Endothelial cell of umbilical vein (primary cell): ENCODE results near the gene ABR. TPM values are rescaled to one million over a fixed set of nuclear protein-coding genes. Genes with fewer than 3 reads are reported as not detected.

Experiments
- BruUV-seq: library from RNA; stranded (reverse); fragments of 400-500 nt; replicated peaks from 2 replicates; lab custom pipeline; 2021; lab: Mats Ljungman, UMichigan
- CTCF ChIA-PET: fragments of 300-600, 350-600 bp; sonication (Branson Sonifier 250); formaldehyde crosslinking; loops from one replicate; lab custom pipeline; 2021; ENCODE audit warnings: antibody characterized with exemption, inconsistent platforms; lab: Charles Lee
- POLR2A ChIA-PET: fragments of 300-600, 350-600 bp; sonication (Branson Sonifier 250); formaldehyde crosslinking; loops from one replicate; lab custom pipeline; 2021; ENCODE audit warnings: antibody characterized with exemption, inconsistent platforms; lab: Charles Lee
- DNase-seq: peaks from one replicate; pipeline ENCODE4 v3.0.0-alpha.2; 2011; ENCODE audit warnings: low read depth, low spot score
- FAIRE-seq: peaks from 2 replicates; lab custom pipeline; 2011; peaks lifted over from hg19 to GRCh38; lab: Jason Lieb, UNC
- H2AFZ ChIP-seq: 2 replicates; pipeline ENCODE4 v1.6.0; 2012; ENCODE audit warnings: low read depth, low read length, control low read depth, inconsistent platforms
- H3K27ac ChIP-seq: 2 replicates; pipeline ENCODE4 v1.5.1; 2011; ENCODE audit warnings: low read depth, mild to moderate bottlenecking, control low read depth, low read length, moderate library complexity; ENCODE audit not compliant: insufficient read depth
- H3K27me3 ChIP-seq, 2 experiments: 2 replicates each; pipeline versions ENCODE4 v1.6.0 to v1.6.1; 2011; ENCODE audit warnings: low read length in 2 of 2, mixed read lengths in 1 of 2; ENCODE audit not compliant: control insufficient read depth in 2 of 2, insufficient read depth in 2 of 2
- H3K36me3 ChIP-seq, 2 experiments: 2 replicates in 1 of 2; 3 replicates in 1 of 2; pipeline ENCODE4 v1.5.1; 2011; ENCODE audit warnings: low read length in 2 of 2, mild to moderate bottlenecking in 1 of 2, moderate library complexity in 1 of 2; ENCODE audit not compliant: control insufficient read depth in 2 of 2, insufficient read depth in 2 of 2; ENCODE audit errors: extremely low read depth in 1 of 2
- H3K4me1 ChIP-seq: 3 replicates; pipeline ENCODE4 v1.5.1; 2011; ENCODE audit warnings: mild to moderate bottlenecking, low read length; ENCODE audit not compliant: control insufficient read depth, insufficient read depth; ENCODE audit errors: extremely low read depth
- H3K4me2 ChIP-seq: 2 replicates; pipeline ENCODE4 v1.6.1; 2011; ENCODE audit warnings: low read length, control low read depth, mixed read lengths; ENCODE audit not compliant: insufficient read depth
- H3K4me3 ChIP-seq, 3 experiments: fragments of 200-600 bp in 1 of 3; sonication (generic), shearing (Covaris generic) in 1 of 3; replicated peaks in 1 of 3; 2 replicates each; pipeline ENCODE4 v1.5.1; 2011 to 2016; ENCODE audit warnings: control low read depth in 3 of 3, low read length in 3 of 3, mild to moderate bottlenecking in 2 of 3, inconsistent platforms in 1 of 3, low read depth in 1 of 3, moderate library complexity in 1 of 3; ENCODE audit not compliant: insufficient read depth in 1 of 3
- H3K79me2 ChIP-seq: 2 replicates; pipeline ENCODE4 v1.6.0; 2012; ENCODE audit warnings: low read length, inconsistent platforms; ENCODE audit not compliant: control insufficient read depth, insufficient read depth
- H3K9ac ChIP-seq: replicated peaks from 2 replicates; pipeline ENCODE3; 2011; ENCODE audit warnings: low read length, control low read depth; ENCODE audit not compliant: insufficient read depth; ENCODE audit errors: extremely low read depth
- H3K9me1 ChIP-seq: replicated peaks from 3 replicates; pipeline ENCODE4 v1.6.0; 2011; ENCODE audit warnings: mild to moderate bottlenecking, low read length; ENCODE audit not compliant: control insufficient read depth, insufficient read depth; ENCODE audit errors: extremely low read depth
- H3K9me3 ChIP-seq: replicated peaks from 2 replicates; pipeline ENCODE4 v1.5.1; 2012; ENCODE audit warnings: low read length, inconsistent platforms; ENCODE audit not compliant: control insufficient read depth, insufficient read depth
- H4K20me1 ChIP-seq: replicated peaks from 2 replicates; pipeline ENCODE3; 2011; ENCODE audit warnings: mild to moderate bottlenecking, low read length; ENCODE audit not compliant: control insufficient read depth, insufficient read depth; ENCODE audit errors: extremely low read depth
- CTCF ChIP-seq, 2 donors: IDR thresholded peaks; 1 replicate in 1 of 2; 2 replicates in 1 of 2; pipeline ENCODE4 v1.5.1; 2011; ENCODE audit warnings: low read length in 2 of 2, mild to moderate bottlenecking in 2 of 2, moderate library complexity in 2 of 2, control low read depth in 1 of 2, inconsistent platforms in 1 of 2, low read depth in 1 of 2; ENCODE audit not compliant: insufficient read depth in 1 of 2; ENCODE audit errors: extremely low read depth in 1 of 2
- EZH2 ChIP-seq: IDR thresholded peaks from 2 replicates; pipeline ENCODE4 v1.6.1; 2012; ENCODE audit warnings: borderline replicate concordance, low read depth, mild to moderate bottlenecking, moderate library complexity, low read length, inconsistent platforms; ENCODE audit not compliant: severe bottlenecking
- FOS ChIP-seq: IDR thresholded peaks from 2 replicates; pipeline ENCODE4 v1.6.1; 2011; ENCODE audit warnings: mild to moderate bottlenecking, low read length, moderate library complexity, borderline replicate concordance; ENCODE audit not compliant: insufficient read depth
- GATA2 ChIP-seq: IDR thresholded peaks from 2 replicates; pipeline ENCODE4 v1.7.0; 2011; ENCODE audit warnings: low read depth, mild to moderate bottlenecking, moderate library complexity, mixed read lengths, low read length; ENCODE audit not compliant: insufficient read length, insufficient read depth
- MYC ChIP-seq: IDR thresholded peaks from one replicate; pipeline ENCODE4 v1.6.1; 2011; ENCODE audit warnings: mild to moderate bottlenecking, low read depth, low read length
- POLR2A ChIP-seq: IDR thresholded peaks from 2 replicates; pipeline ENCODE4 v1.6.1; 2012; ENCODE audit warnings: low read depth, mild to moderate bottlenecking, control low read depth, low read length
- POLR2AphosphoS5 ChIP-seq: IDR thresholded peaks from 2 replicates; pipeline ENCODE4 v1.6.1; 2012; ENCODE audit warnings: low read depth, mild to moderate bottlenecking, control low read depth, low read length, moderate library complexity; ENCODE audit not compliant: insufficient read depth
- dilution Hi-C: fragments of 300-500 bp; cut with MboI; formaldehyde crosslinking; loops from one replicate; pipeline ENCODE4 v1.15.0; 2019; ENCODE audit warnings: low sequenced_read_pairs; ENCODE audit not compliant: extremely low pct_ligation_motif_present
- intact Hi-C: fragments of 100-400 bp; cut with micrococcal nuclease; formaldehyde crosslinking; loops from one replicate; pipeline ENCODE4 v1.10.0; 2022
- polyA plus RNA-seq, 4 experiments: library from polyadenylated mRNA; depleted of rRNA in 3 of 4; stranded (reverse) in 3 of 4; unstranded in 1 of 4; fragments of >200 nt; gene quantifications; 2 replicates each; pipeline versions ENCODE4 v1.2.1 to v1.2.3, GENCODE V29; 2011 to 2012; ENCODE audit warnings: missing spikeins in 1 of 4
- total RNA-seq: library from RNA; stranded (reverse); gene quantifications from 2 replicates; pipeline ENCODE4 v1.2.3, GENCODE V29; 2021

Gene ABR
- total and polyA plus RNA-seq, 2 donors (not counting 3 experiments of a cell fraction or from before 2014, with no cell fraction given): 83.5 to 96.8 TPM

- no peak overlapping the region for H3K27ac ChIP-seq
- ChIA-PET POLR2A (no interaction called here), CTCF (interaction anchor here (1.2 to 12.9 kb wide), 6 partner anchors 13 to 124 kb away, joined by 3 to 260 read pairs (median 5); no protein-coding TSS in a partner anchor)
- no TSS peak for BruUV-seq
- H3K79me2 ChIP-seq: no peaks in the 10 kb centered on the region
- H3K36me3 ChIP-seq: no peaks in the 10 kb centered on the region
- H3K4me3 ChIP-seq: no peak overlapping the region
- H3K9ac ChIP-seq: no peak overlapping the region
- dilution Hi-C loops (no loop called here), intact Hi-C loops (no loop called here)
- DNase-seq (no peak), FAIRE-seq (no peak)
- no peak for TF ChIP-seq GATA2
- no peak for TF ChIP-seq CTCF (IDR thresholded peaks at IDR 0.05; ENCODE audit: extremely low read depth in 1 of 2, insufficient read depth in 1 of 2, low read depth in 1 of 2, low read length in 2 of 2)
- no peak for TF ChIP-seq MYC
- no peak for TF ChIP-seq POLR2A
- TF ChIP-seq FOS: no peak
- TF ChIP-seq EZH2: no peak
- TF ChIP-seq POLR2AphosphoS5: no peak
- H3K9me3 ChIP-seq: no peaks in the 10 kb centered on the region
- peaks cover 6% of the 10 kb centered on the region for H3K4me1 ChIP-seq
- H3K9me1 ChIP-seq: no peaks in the 10 kb centered on the region
- no peak overlapping the region for H3K4me2 ChIP-seq
- no peaks in the 10 kb centered on the region for H3K27me3 ChIP-seq
- H4K20me1 ChIP-seq: no peaks in the 10 kb centered on the region
- no peak overlapping the region for H2AFZ ChIP-seq
Measured at GRCh38 chr17:1181753-1182137, 2.0 kb upstream of the ABR start.
